ENCODE results near the gene PLEKHA4.

DNA sequence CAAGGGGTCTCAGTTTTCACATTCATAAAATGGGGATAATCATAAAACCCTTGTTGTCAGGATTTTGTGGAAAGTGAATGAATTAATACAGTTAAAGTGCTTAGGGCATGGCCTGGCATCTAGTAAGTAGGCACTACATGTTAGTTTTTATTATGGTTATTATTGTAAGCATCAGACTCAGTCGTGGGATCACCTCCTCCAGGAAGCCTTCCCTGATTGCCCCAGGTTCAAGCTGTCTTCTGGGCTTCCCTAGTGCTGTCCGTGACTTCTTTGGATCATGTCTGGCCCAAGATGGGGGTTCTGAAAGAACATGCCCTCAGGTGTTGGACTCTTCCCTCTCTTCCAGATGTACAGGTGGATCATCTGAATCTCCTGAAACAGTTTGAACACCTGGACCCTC lies 42.4 kb upstream of the PLEKHA4 start:
- TF ChIP-seq GATA3 (IDR thresholded peaks at IDR 0.05; ENCODE audit: low read depth, low read length) (no peak), GATA2 (IDR thresholded peaks at IDR 0.05; ENCODE audit: low read depth, low read length) (no peak)
